IPS-15b (cell line): ENCODE data around the gene UPF3B.
"Not testable (repeated sequence)": the region's sequence is repeated elsewhere in the genome, so short reads cannot be mapped to it uniquely, and the experiment has no call there.

ENCODE experiments used
- H3K27me3 ChIP-seq: one replicate; pipeline ENCODE4 v1.6.1; 2013; ENCODE audit warnings: low read length; ENCODE audit not compliant: control insufficient read depth, insufficient read depth
- H3K36me3 ChIP-seq: one replicate; pipeline ENCODE4 v1.6.1; 2013; ENCODE audit warnings: low read length; ENCODE audit not compliant: control insufficient read depth, insufficient read depth
- H3K4me1 ChIP-seq: one replicate; pipeline ENCODE4 v1.6.1; 2013; ENCODE audit warnings: mild to moderate bottlenecking, low read length; ENCODE audit not compliant: control insufficient read depth, insufficient read depth
- H3K4me3 ChIP-seq: one replicate; pipeline ENCODE4 v1.5.1; 2013; ENCODE audit warnings: low read depth, low read length
- H3K9ac ChIP-seq: one replicate; pipeline ENCODE4 v1.6.1; 2013; ENCODE audit warnings: low read depth, mild to moderate bottlenecking, low read length
- H3K9me3 ChIP-seq: one replicate; pipeline ENCODE4 v1.6.1; 2013; ENCODE audit warnings: mild to moderate bottlenecking, low read length; ENCODE audit not compliant: control insufficient read depth, insufficient read depth

The UPF3B gene

GRCh38 chrX:119852382-119853353, at the start of gene UPF3B:
UPF3B (minus strand) TSS chrX:119852963; CDS start chrX:119852928, 35 bp downstream.
- Histone ChIP-seq H3K27me3 (no peaks in the 10 kb centered on the region), H3K4me3 (peak within 1 kb of the TSS; percentile 81), H3K36me3 (peaks cover 7% of the 10 kb centered on the region), H3K9me3 (peaks cover 2% of the 10 kb centered on the region), H3K4me1 (no peaks in the 10 kb centered on the region), H3K9ac (peak within 1 kb of the TSS; percentile 81)

- no peaks in the 10 kb centered on the region for H3K27me3 ChIP-seq
- H3K36me3 ChIP-seq, result no peaks in the 10 kb centered on the region
- no peak overlapping the region for H3K4me3 ChIP-seq
- no peak overlapping the region for H3K9ac ChIP-seq
- no peaks in the 10 kb centered on the region for H3K4me1 ChIP-seq
- no peaks in the 10 kb centered on the region for H3K9me3 ChIP-seq
Observed at GRCh38 chrX:119900976-119901375, 48.2 kb upstream of the UPF3B start.

GRCh38 chrX:119899125-119899524, 46.4 kb upstream of the UPF3B start:
- H3K9me3 ChIP-seq, result no peaks in the 10 kb centered on the region
- H3K27me3 ChIP-seq, result no peaks in the 10 kb centered on the region
- H3K4me3 ChIP-seq, result no peak overlapping the region
- no peaks in the 10 kb centered on the region for H3K36me3 ChIP-seq
- H3K9ac ChIP-seq, result no peak overlapping the region
- H3K4me1 ChIP-seq, result no peaks in the 10 kb centered on the region

- H3K4me3 ChIP-seq, result no peak within 1 kb of the TSS
- H3K9ac ChIP-seq, result no peak within 1 kb of the TSS
- no peaks in the 10 kb centered on the region for H3K9me3 ChIP-seq
- H3K36me3 ChIP-seq, result no peaks in the 10 kb centered on the region
- H3K27me3 ChIP-seq, result no peaks in the 10 kb centered on the region
- H3K4me1 ChIP-seq, result no peaks in the 10 kb centered on the region
Observed at GRCh38 chrX:119895843-119896326, 43.1 kb upstream of the UPF3B start, which contains the start of gene AKAP14. AKAP14 (plus strand) TSS chrX:119895893; CDS start chrX:119903224, 7,331 bp downstream.

- H3K27me3 ChIP-seq, H3K36me3 ChIP-seq, H3K4me3 ChIP-seq, H3K9me3 ChIP-seq, H3K9ac ChIP-seq, H3K4me1 ChIP-seq: not testable (repeated sequence)
Observed at GRCh38 chrX:119891961-119892692, 39.4 kb upstream of the UPF3B start.

GRCh38 chrX:119890626-119891025, 37.9 kb upstream of the UPF3B start:
- H3K9me3 ChIP-seq, H3K27me3 ChIP-seq, H3K4me1 ChIP-seq, H3K4me3 ChIP-seq, H3K9ac ChIP-seq, H3K36me3 ChIP-seq: not testable (repeated sequence)

GRCh38 chrX:119887721-119888425, 35.1 kb upstream of the UPF3B start:
- H3K4me3 ChIP-seq, result peak overlapping the region; percentile 53
- no peaks in the 10 kb centered on the region for H3K36me3 ChIP-seq
- H3K4me1 ChIP-seq, result no peaks in the 10 kb centered on the region
- H3K9ac ChIP-seq, result no peak overlapping the region
- H3K9me3 ChIP-seq, result no peaks in the 10 kb centered on the region
- no peaks in the 10 kb centered on the region for H3K27me3 ChIP-seq

GRCh38 chrX:119885554-119886428, 33.0 kb upstream of the UPF3B start:
- H3K27me3 ChIP-seq, result no peaks in the 10 kb centered on the region
- H3K9ac ChIP-seq, result no peak overlapping the region
- H3K36me3 ChIP-seq, result no peaks in the 10 kb centered on the region
- no peaks in the 10 kb centered on the region for H3K9me3 ChIP-seq
- no peak overlapping the region for H3K4me3 ChIP-seq
- no peaks in the 10 kb centered on the region for H3K4me1 ChIP-seq

- no peaks in the 10 kb centered on the region for H3K4me1 ChIP-seq
- no peaks in the 10 kb centered on the region for H3K36me3 ChIP-seq
- no peaks in the 10 kb centered on the region for H3K9me3 ChIP-seq
- no peak overlapping the region for H3K9ac ChIP-seq
- H3K27me3 ChIP-seq, result no peaks in the 10 kb centered on the region
- H3K4me3 ChIP-seq, result no peak overlapping the region
Observed at GRCh38 chrX:119880552-119881437, 28.0 kb upstream of the UPF3B start.

- H3K36me3 ChIP-seq, result no peaks in the 10 kb centered on the region
- H3K9ac ChIP-seq, result no peak overlapping the region
- no peaks in the 10 kb centered on the region for H3K9me3 ChIP-seq
- H3K4me3 ChIP-seq, result no peak overlapping the region
- H3K27me3 ChIP-seq, result no peaks in the 10 kb centered on the region
- no peaks in the 10 kb centered on the region for H3K4me1 ChIP-seq
Observed at GRCh38 chrX:119880076-119880475, 27.3 kb upstream of the UPF3B start.
